ENCODE results near the gene COL4A3.

- TF ChIP-seq, protein P1, sequence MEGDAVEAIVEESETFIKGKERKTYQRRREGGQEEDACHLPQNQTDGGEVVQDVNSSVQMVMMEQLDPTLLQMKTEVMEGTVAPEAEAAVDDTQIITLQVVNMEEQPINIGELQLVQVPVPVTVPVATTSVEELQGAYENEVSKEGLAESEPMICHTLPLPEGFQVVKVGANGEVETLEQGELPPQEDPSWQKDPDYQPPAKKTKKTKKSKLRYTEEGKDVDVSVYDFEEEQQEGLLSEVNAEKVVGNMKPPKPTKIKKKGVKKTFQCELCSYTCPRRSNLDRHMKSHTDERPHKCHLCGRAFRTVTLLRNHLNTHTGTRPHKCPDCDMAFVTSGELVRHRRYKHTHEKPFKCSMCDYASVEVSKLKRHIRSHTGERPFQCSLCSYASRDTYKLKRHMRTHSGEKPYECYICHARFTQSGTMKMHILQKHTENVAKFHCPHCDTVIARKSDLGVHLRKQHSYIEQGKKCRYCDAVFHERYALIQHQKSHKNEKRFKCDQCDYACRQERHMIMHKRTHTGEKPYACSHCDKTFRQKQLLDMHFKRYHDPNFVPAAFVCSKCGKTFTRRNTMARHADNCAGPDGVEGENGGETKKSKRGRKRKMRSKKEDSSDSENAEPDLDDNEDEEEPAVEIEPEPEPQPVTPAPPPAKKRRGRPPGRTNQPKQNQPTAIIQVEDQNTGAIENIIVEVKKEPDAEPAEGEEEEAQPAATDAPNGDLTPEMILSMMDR (IDR thresholded peaks at IDR 0.05; ENCODE audit: poor library complexity, severe bottlenecking), result no peak
- TF ChIP-seq POLR2AphosphoS5 (IDR thresholded peaks at IDR 0.05) (no peak), EP300 (conservative IDR thresholded peaks at IDR 0.05; ENCODE audit: poor library complexity, severe bottlenecking) (no peak), SMC3 (conservative IDR thresholded peaks at IDR 0.05; ENCODE audit: poor library complexity) (no peak), RAD21 (conservative IDR thresholded peaks at IDR 0.05) (no peak), EZH2 (IDR thresholded peaks at IDR 0.05; ENCODE audit: borderline replicate concordance, insufficient read depth, low read length, poor library complexity, severe bottlenecking) (no peak), TAF1 (IDR thresholded peaks at IDR 0.05; ENCODE audit: low read depth) (no peak), REST (IDR thresholded peaks at IDR 0.05; ENCODE audit: borderline replicate concordance) (no peak)
Observed at GRCh38 chr2:227280895-227281294, 116.5 kb downstream of the COL4A3 start.

All from neural cell (in vitro differentiated cells).